ENCODE results near the gene DYNC1LI2. TPM values are rescaled to one million over a fixed set of nuclear protein-coding genes. Genes with fewer than 3 reads are reported as not detected.

Gene DYNC1LI2
- total RNA-seq, 1 experiment from 2014 or later: 97.7 TPM

- DNase-seq (ENCODE audit: unreplicated experiment): no peak
- TF ChIP-seq, protein P1, sequence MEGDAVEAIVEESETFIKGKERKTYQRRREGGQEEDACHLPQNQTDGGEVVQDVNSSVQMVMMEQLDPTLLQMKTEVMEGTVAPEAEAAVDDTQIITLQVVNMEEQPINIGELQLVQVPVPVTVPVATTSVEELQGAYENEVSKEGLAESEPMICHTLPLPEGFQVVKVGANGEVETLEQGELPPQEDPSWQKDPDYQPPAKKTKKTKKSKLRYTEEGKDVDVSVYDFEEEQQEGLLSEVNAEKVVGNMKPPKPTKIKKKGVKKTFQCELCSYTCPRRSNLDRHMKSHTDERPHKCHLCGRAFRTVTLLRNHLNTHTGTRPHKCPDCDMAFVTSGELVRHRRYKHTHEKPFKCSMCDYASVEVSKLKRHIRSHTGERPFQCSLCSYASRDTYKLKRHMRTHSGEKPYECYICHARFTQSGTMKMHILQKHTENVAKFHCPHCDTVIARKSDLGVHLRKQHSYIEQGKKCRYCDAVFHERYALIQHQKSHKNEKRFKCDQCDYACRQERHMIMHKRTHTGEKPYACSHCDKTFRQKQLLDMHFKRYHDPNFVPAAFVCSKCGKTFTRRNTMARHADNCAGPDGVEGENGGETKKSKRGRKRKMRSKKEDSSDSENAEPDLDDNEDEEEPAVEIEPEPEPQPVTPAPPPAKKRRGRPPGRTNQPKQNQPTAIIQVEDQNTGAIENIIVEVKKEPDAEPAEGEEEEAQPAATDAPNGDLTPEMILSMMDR (IDR thresholded peaks at IDR 0.05; ENCODE audit: unreplicated experiment): no peak
- BruUV-seq (replicated peaks): no TSS peak
- Mint-ChIP-seq H3K27me3 (ENCODE audit: insufficient read depth, unreplicated experiment) (no peaks in the 10 kb centered on the region), H3K9me3 (ENCODE audit: unreplicated experiment) (no peaks in the 10 kb centered on the region), H3K36me3 (ENCODE audit: insufficient read depth, unreplicated experiment) (peaks cover 8% of the 10 kb centered on the region), H3K4me3 (ENCODE audit: unreplicated experiment) (no peak overlapping the region), H3K4me1 (ENCODE audit: insufficient read depth, unreplicated experiment) (no peaks in the 10 kb centered on the region), H3K27ac (ENCODE audit: low read depth, unreplicated experiment) (no peak overlapping the region)
- intact Hi-C loops (cut with micrococcal nuclease): no loop called here
- CTCF ChIA-PET: interaction anchor here (0.5 kb wide), 1 partner anchor 36 kb away, joined by 3 read pairs; no protein-coding TSS in a partner anchor
- POLR2A ChIA-PET: no interaction called here
Observed at GRCh38 chr16:66774981-66775380, 23.6 kb upstream of the DYNC1LI2 start.

GRCh38 chr16:66758086-66758485 is 6.7 kb upstream of the DYNC1LI2 start:
- intact Hi-C loops (cut with micrococcal nuclease): loop anchor here (10.0 kb wide), 1 partner anchor 153 kb away; the partner anchor contains the start of gene CMTM3
- TF ChIP-seq, protein P1 (IDR thresholded peaks at IDR 0.05; ENCODE audit: unreplicated experiment): no peak
- no peaks in the 10 kb centered on the region for H3K9me3 Mint-ChIP-seq (ENCODE audit: unreplicated experiment)
- H3K27ac Mint-ChIP-seq (ENCODE audit: low read depth, unreplicated experiment): no peak overlapping the region
- no peaks in the 10 kb centered on the region for H3K27me3 Mint-ChIP-seq (ENCODE audit: insufficient read depth, unreplicated experiment)
- no peak for DNase-seq (ENCODE audit: unreplicated experiment)
- CTCF ChIA-PET: no interaction called here
- peaks cover 5% of the 10 kb centered on the region for H3K36me3 Mint-ChIP-seq (ENCODE audit: insufficient read depth, unreplicated experiment)
- BruUV-seq (replicated peaks): no TSS peak
- POLR2A ChIA-PET: no interaction called here
- no peaks in the 10 kb centered on the region for H3K4me1 Mint-ChIP-seq (ENCODE audit: insufficient read depth, unreplicated experiment)
- H3K4me3 Mint-ChIP-seq (ENCODE audit: unreplicated experiment): no peak overlapping the region

DNA sequence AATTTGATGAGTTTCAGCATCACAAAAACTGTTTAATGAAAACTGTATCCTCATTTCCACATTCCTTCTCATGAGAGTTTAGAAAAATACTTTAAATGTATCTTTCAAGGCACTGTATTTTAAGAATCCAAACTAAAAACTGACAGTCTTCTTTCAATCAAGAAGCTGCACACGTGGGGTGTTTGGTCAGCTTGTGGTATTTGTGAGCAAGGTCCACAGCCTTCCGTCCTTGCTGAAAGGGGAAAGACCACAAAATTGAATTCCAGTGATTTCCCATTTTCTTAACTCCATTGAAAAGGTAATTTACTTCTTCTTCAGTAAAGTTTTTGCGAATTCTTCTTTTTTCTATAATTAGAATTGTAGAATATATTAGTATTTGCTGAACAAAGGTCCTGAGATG is 3.4 kb upstream of the DYNC1LI2 start:
- peaks cover 6% of the 10 kb centered on the region for H3K36me3 Mint-ChIP-seq (ENCODE audit: insufficient read depth, unreplicated experiment)
- peaks cover 17% of the 10 kb centered on the region for H3K4me1 Mint-ChIP-seq (ENCODE audit: insufficient read depth, unreplicated experiment)
- no TSS peak for BruUV-seq (replicated peaks)
- no peak overlapping the region for H3K4me3 Mint-ChIP-seq (ENCODE audit: unreplicated experiment)
- ChIA-PET POLR2A (interaction anchor here (0.7 to 1.2 kb wide), 3 partner anchors 22 to 76 kb away, joined by 3 to 4 read pairs (median 3); partner anchors contain the start of gene NAE1), CTCF (interaction anchor here (0.6 to 1.0 kb wide), 3 partner anchors 27 to 276 kb away, joined by 3 to 4 read pairs (median 3); partner anchors contain the start of gene CMTM1)
- no peaks in the 10 kb centered on the region for H3K27me3 Mint-ChIP-seq (ENCODE audit: insufficient read depth, unreplicated experiment)
- TF ChIP-seq, protein P1 (IDR thresholded peaks at IDR 0.05; ENCODE audit: unreplicated experiment): no peak
- no peaks in the 10 kb centered on the region for H3K9me3 Mint-ChIP-seq (ENCODE audit: unreplicated experiment)
- intact Hi-C loops (cut with micrococcal nuclease): loop anchor here (10.0 kb wide), 1 partner anchor 150 kb away; the partner anchor contains the start of gene CMTM3
- DNase-seq (ENCODE audit: unreplicated experiment): no peak
- H3K27ac Mint-ChIP-seq (ENCODE audit: low read depth, unreplicated experiment): no peak overlapping the region

- no peaks in the 10 kb centered on the region for H3K27me3 Mint-ChIP-seq (ENCODE audit: insufficient read depth, unreplicated experiment)
- no peak overlapping the region for H3K27ac Mint-ChIP-seq (ENCODE audit: low read depth, unreplicated experiment)
- TF ChIP-seq, protein P1 (IDR thresholded peaks at IDR 0.05; ENCODE audit: unreplicated experiment): no peak
- no peaks in the 10 kb centered on the region for H3K9me3 Mint-ChIP-seq (ENCODE audit: unreplicated experiment)
- ChIA-PET CTCF (interaction anchor here (0.6 to 1.3 kb wide), 7 partner anchors 16 to 277 kb away, joined by 3 to 4 read pairs (median 3); partner anchors contain the start of gene CMTM1), POLR2A (interaction anchor here (1.1 to 1.2 kb wide), 2 partner anchors 23 to 57 kb away, joined by 3 to 4 read pairs; no protein-coding TSS in a partner anchor)
- no TSS peak for BruUV-seq (replicated peaks)
- peaks cover 8% of the 10 kb centered on the region for H3K36me3 Mint-ChIP-seq (ENCODE audit: insufficient read depth, unreplicated experiment)
- peaks cover 23% of the 10 kb centered on the region for H3K4me1 Mint-ChIP-seq (ENCODE audit: insufficient read depth, unreplicated experiment)
- intact Hi-C loops (cut with micrococcal nuclease): loop anchor here (10.0 kb wide), 1 partner anchor 149 kb away; the partner anchor contains the start of gene CMTM3
- H3K4me3 Mint-ChIP-seq (ENCODE audit: unreplicated experiment): no peak overlapping the region
- DNase-seq (ENCODE audit: unreplicated experiment): no peak
Observed at GRCh38 chr16:66754211-66754610, 2.8 kb upstream of the DYNC1LI2 start.
